CD4-positive, alpha-beta T cell (primary cell): ENCODE data around the gene RRAS. TPM values are rescaled to one million over a fixed set of nuclear protein-coding genes. Genes with fewer than 3 reads are reported as not detected.

Source experiments
- ATAC-seq: fragments of 200-7000 bp; cut with Tn5 transposase; one replicate; pipeline ENCODE4 v1.10.0; 2022; ENCODE audit warnings: mild to moderate bottlenecking; ENCODE audit not compliant: poor library complexity
- CTCF ChIA-PET: fragments of 350-600 bp; sonication (Branson Sonifier 250); formaldehyde crosslinking; loops from one replicate; lab custom pipeline; 2021; ENCODE audit warnings: antibody characterized with exemption, inconsistent platforms; lab: Charles Lee
- POLR2A ChIA-PET: fragments of 350-600 bp; sonication (Branson Sonifier 250); formaldehyde crosslinking; loops from one replicate; lab custom pipeline; 2021; ENCODE audit warnings: antibody characterized with exemption, inconsistent platforms; lab: Charles Lee
- DNase-seq, 14 experiments: peaks; one replicate each; pipeline ENCODE4 v3.0.0-alpha.2; 2013 to 2020; ENCODE audit warnings: mixed read lengths in 2 of 14
- H3K27ac ChIP-seq, 2 donors: one replicate each; pipeline versions ENCODE4 v1.5.1 to v1.7.0; 2013; ENCODE audit warnings: low read length in 2 of 2, low read depth in 1 of 2, mild to moderate bottlenecking in 1 of 2
- H3K27me3 ChIP-seq, 2 experiments: 1 replicate in 1 of 2; 2 replicates in 1 of 2; pipeline versions ENCODE4 v1.6.1 to v1.7.0; 2013; ENCODE audit warnings: low read length in 2 of 2, control low read depth in 1 of 2, mild to moderate bottlenecking in 1 of 2, moderate library complexity in 1 of 2; ENCODE audit not compliant: insufficient read depth in 2 of 2, control insufficient read depth in 1 of 2
- H3K36me3 ChIP-seq: one replicate; pipeline ENCODE4 v1.6.1; 2013; ENCODE audit warnings: low read length, control low read depth; ENCODE audit not compliant: insufficient read depth
- H3K4me1 ChIP-seq: one replicate; pipeline ENCODE4 v1.6.1; 2013; ENCODE audit warnings: low read length, control low read depth; ENCODE audit not compliant: insufficient read depth
- H3K4me3 ChIP-seq: one replicate; pipeline ENCODE4 v1.5.1; 2013; ENCODE audit warnings: mild to moderate bottlenecking, low read length, moderate library complexity
- H3K9me3 ChIP-seq, 2 experiments: 1 replicate in 1 of 2; 2 replicates in 1 of 2; pipeline versions ENCODE4 v1.6.1 to v1.7.0; 2013; ENCODE audit warnings: low read length in 2 of 2, mild to moderate bottlenecking in 2 of 2, control low read depth in 1 of 2, moderate library complexity in 1 of 2; ENCODE audit not compliant: control insufficient read depth in 1 of 2, insufficient read depth in 1 of 2
- H3K27ac Mint-ChIP-seq: one replicate; pipeline ENCODE4 v1.8.0; 2020; ENCODE audit warnings: mixed read lengths
- H3K27me3 Mint-ChIP-seq: one replicate; pipeline ENCODE4 v1.8.0; 2021; ENCODE audit warnings: mixed read lengths
- H3K36me3 Mint-ChIP-seq: one replicate; pipeline ENCODE4 v1.8.0; 2021; ENCODE audit warnings: low read depth, mixed read lengths
- H3K4me1 Mint-ChIP-seq: one replicate; pipeline ENCODE4 v1.8.0; 2021; ENCODE audit warnings: low read depth, mixed read lengths
- H3K4me3 Mint-ChIP-seq: one replicate; pipeline ENCODE4 v1.8.0; 2020; ENCODE audit warnings: mild to moderate bottlenecking, mixed read lengths
- H3K9me3 Mint-ChIP-seq: one replicate; pipeline ENCODE4 v1.8.0; 2020; ENCODE audit warnings: mixed read lengths
- CTCF ChIP-seq: fragments of 200-600 bp; IDR thresholded peaks from one replicate; pipeline ENCODE4 v1.8.0; 2022; ENCODE audit warnings: antibody characterized with exemption, mild to moderate bottlenecking
- intact Hi-C, 2 experiments: fragments of 100-400 bp; cut with DNase I in 1 of 2; cut with micrococcal nuclease in 1 of 2; formaldehyde crosslinking; loops; one replicate each; pipeline versions ENCODE4 v1.15.1 to v1.9.0; 2023 to 2025; cut with DNase I, micrococcal nuclease
- total RNA-seq, 174 experiments: library from RNA in 2 of 174; stranded (reverse) in 2 of 174; gene quantifications; one replicate each; pipeline ENCODE4 v1.2.3 and lab custom pipeline; 2021 to 2026

RRAS gene
- total RNA-seq, 2 experiments from 2014 or later: 4.2 to 4.7 TPM

GRCh38 chr19:49672131-49672919, 32.4 kb upstream of the RRAS start:
- Histone ChIP-seq H3K9me3 (no peaks in the 10 kb centered on the region), H3K4me1 (peaks cover 17% of the 10 kb centered on the region), H3K4me3 (no peak overlapping the region), H3K36me3 (no peaks in the 10 kb centered on the region), H3K27ac (no peak overlapping the region), H3K27me3 (no peaks in the 10 kb centered on the region)
- POLR2A ChIA-PET: interaction anchor here (1.1 to 1.2 kb wide), 2 partner anchors 8 to 30 kb away, joined by 3 to 4 read pairs; partner anchors contain the start of gene SCAF1
- intact Hi-C loops: loop anchor here in 1 of 2 experiments (2.0 to 10.0 kb wide), 3 partner anchors 30 to 198 kb away; partner anchors contain the start of genes FLT3LG and SCAF1
- CTCF ChIA-PET: interaction anchor here (0.9 to 1.7 kb wide), 6 partner anchors 9 to 169 kb away, joined by 3 to 7 read pairs (median 4); partner anchors contain the start of genes AP2A1 and SCAF1
- ATAC-seq (no peak), DNase-seq (peak; percentile 58 to 86 (median 71))
- peaks cover 25% of the 10 kb centered on the region for H3K4me1 Mint-ChIP-seq
- TF ChIP-seq CTCF: peak; percentile 91
- H3K27me3 Mint-ChIP-seq: no peaks in the 10 kb centered on the region
- H3K27ac Mint-ChIP-seq: peak overlapping the region; percentile 48
- H3K9me3 Mint-ChIP-seq: no peaks in the 10 kb centered on the region
- H3K36me3 Mint-ChIP-seq: peaks cover 14% of the 10 kb centered on the region
- H3K4me3 Mint-ChIP-seq: peak overlapping the region; percentile 77

- Histone ChIP-seq H3K27me3 (no peaks in the 10 kb centered on the region), H3K4me1 (peaks cover 23% of the 10 kb centered on the region), H3K9me3 (no peaks in the 10 kb centered on the region), H3K36me3 (no peaks in the 10 kb centered on the region), H3K4me3 (no peak overlapping the region), H3K27ac (no peak overlapping the region)
- ATAC-seq: no peak
- intact Hi-C loops: loop anchor here in 1 of 2 experiments (10.0 kb wide), 1 partner anchor 1415 kb away; the partner anchor contains the start of gene CARD8
- POLR2A ChIA-PET: no interaction called here
- H3K4me1 Mint-ChIP-seq: peaks cover 16% of the 10 kb centered on the region
- TF ChIP-seq CTCF: no peak
- no peak overlapping the region for H3K27ac Mint-ChIP-seq
- H3K27me3 Mint-ChIP-seq: no peaks in the 10 kb centered on the region
- peaks cover 18% of the 10 kb centered on the region for H3K36me3 Mint-ChIP-seq
- no peak for DNase-seq
- H3K9me3 Mint-ChIP-seq: no peaks in the 10 kb centered on the region
- no peak overlapping the region for H3K4me3 Mint-ChIP-seq
- CTCF ChIA-PET: no interaction called here
Measured at GRCh38 chr19:49669516-49669915, 29.6 kb upstream of the RRAS start.

- Histone ChIP-seq H3K4me1 (peaks cover 42% of the 10 kb centered on the region), H3K4me3 (no peak overlapping the region), H3K27me3 (no peaks in the 10 kb centered on the region), H3K36me3 (peaks cover 7% of the 10 kb centered on the region), H3K27ac (no peak overlapping the region), H3K9me3 (no peaks in the 10 kb centered on the region)
- H3K36me3 Mint-ChIP-seq: peaks cover 29% of the 10 kb centered on the region
- H3K9me3 Mint-ChIP-seq: no peaks in the 10 kb centered on the region
- ChIA-PET CTCF (interaction anchor here (1.4 kb wide), 1 partner anchor 87 kb away, joined by 3 read pairs; the partner anchor contains the start of gene NOSIP), POLR2A (interaction anchor here (1.3 to 1.5 kb wide), 2 partner anchors 9 to 172 kb away, joined by 4 to 6 read pairs; partner anchors contain the start of genes PRMT1 and RPS11)
- H3K27me3 Mint-ChIP-seq: no peaks in the 10 kb centered on the region
- peaks cover 26% of the 10 kb centered on the region for H3K4me1 Mint-ChIP-seq
- H3K27ac Mint-ChIP-seq: peak overlapping the region; percentile 40
- no peak for DNase-seq
- no peak for TF ChIP-seq CTCF
- ATAC-seq: no peak
- H3K4me3 Mint-ChIP-seq: peak overlapping the region; percentile 95
- intact Hi-C loops: loop anchor here in 1 of 2 experiments (1.0 to 10.0 kb wide), 2 partner anchors 23 to 1413 kb away; partner anchors contain the start of gene CARD8
Measured at GRCh38 chr19:49667473-49667872, 27.5 kb upstream of the RRAS start.
